Endometrial microvascular endothelial cells (primary cell): ENCODE measurements around the gene TPRN. TPM values are rescaled to one million over a fixed set of nuclear protein-coding genes. Genes with fewer than 3 reads are reported as not detected.

Source experiments
- total RNA-seq: library from RNA; depleted of rRNA; stranded (reverse); fragments of >200 nt; gene quantifications from one replicate; pipeline ENCODE4 v1.2.3, GENCODE V29; 2015; ENCODE audit errors: inconsistent ontology term

TPRN gene
- total RNA-seq, 1 donor from 2014 or later, result 8.8 TPM

Other genes with a start within 250 kb of the TPRN start
- not detected for gene LCN12, start 248.5 kb downstream of the TPRN start, total RNA-seq
- gene PTGDS, start 223.2 kb downstream of the TPRN start, total RNA-seq, result not detected
- not detected for gene LCNL1, start 217.7 kb downstream of the TPRN start, total RNA-seq
- gene PAXX, start 208.3 kb downstream of the TPRN start, total RNA-seq, result 49.0 TPM
- 4.8 TPM for gene CLIC3, start 204.2 kb downstream of the TPRN start, total RNA-seq
- 4.0 TPM for gene ABCA2, start 172.5 kb downstream of the TPRN start, total RNA-seq
- gene FUT7, start 168.7 kb downstream of the TPRN start, total RNA-seq, result not detected
- gene NPDC1, start 154.6 kb downstream of the TPRN start, total RNA-seq, result 65.7 TPM
- gene ENTPD2, start 146.7 kb downstream of the TPRN start, total RNA-seq, result not detected
- gene SAPCD2, start 130.2 kb downstream of the TPRN start, total RNA-seq, result 38.5 TPM
- gene UAP1L1, start 123.2 kb downstream of the TPRN start, total RNA-seq, result 13.8 TPM
- 106 TPM for gene MAN1B1, start 113.8 kb downstream of the TPRN start, total RNA-seq
- gene DPP7, start 86.0 kb downstream of the TPRN start, total RNA-seq, result 99.2 TPM
- gene GRIN1, start 61.6 kb downstream of the TPRN start, total RNA-seq, result not detected
- gene LRRC26, start 30.7 kb downstream of the TPRN start, total RNA-seq, result not detected
- not detected for gene TMEM210, start 28.7 kb downstream of the TPRN start, total RNA-seq
- 14.9 TPM for gene ANAPC2, start 12.2 kb downstream of the TPRN start, total RNA-seq
- gene SSNA1, start 12.1 kb downstream of the TPRN start, total RNA-seq, result 117 TPM
- gene TMEM203, start 4.9 kb upstream of the TPRN start, total RNA-seq, result 28.1 TPM
- gene NDOR1, start 5.0 kb upstream of the TPRN start, total RNA-seq, result 19.6 TPM
- gene RNF208, start 21.5 kb upstream of the TPRN start, total RNA-seq, result not detected
- not detected for gene CYSRT1, start 24.4 kb upstream of the TPRN start, total RNA-seq
- gene RNF224, start 26.8 kb upstream of the TPRN start, total RNA-seq, result not detected
- not detected for gene SLC34A3, start 30.2 kb upstream of the TPRN start, total RNA-seq
- gene TUBB4B, start 40.5 kb upstream of the TPRN start, total RNA-seq, result 1,061 TPM
- gene STPG3, start 50.5 kb upstream of the TPRN start, total RNA-seq, result not detected
- 72.0 TPM for gene NELFB, start 54.6 kb upstream of the TPRN start, total RNA-seq
- gene TOR4A, start 77.0 kb upstream of the TPRN start, total RNA-seq, result 53.1 TPM
- 16.1 TPM for gene NRARP, start 101.5 kb upstream of the TPRN start, total RNA-seq
- 4.0 TPM for gene EXD3, start 222.4 kb upstream of the TPRN start, total RNA-seq
- gene NOXA1, start 222.7 kb upstream of the TPRN start, total RNA-seq, result 0.74 TPM
- not detected for gene ENTPD8, start 240.6 kb upstream of the TPRN start, total RNA-seq